ENCODE measurements around the gene ZNF805. TPM values are rescaled to one million over a fixed set of nuclear protein-coding genes. Genes with fewer than 3 reads are reported as not detected.

Gene ZNF805
- total and polyA plus RNA-seq, 2 of the 13 experiments (the other 11 are each of a cell fraction or from before 2014, with no cell fraction given), result 5.1 to 12.8 TPM

DNA sequence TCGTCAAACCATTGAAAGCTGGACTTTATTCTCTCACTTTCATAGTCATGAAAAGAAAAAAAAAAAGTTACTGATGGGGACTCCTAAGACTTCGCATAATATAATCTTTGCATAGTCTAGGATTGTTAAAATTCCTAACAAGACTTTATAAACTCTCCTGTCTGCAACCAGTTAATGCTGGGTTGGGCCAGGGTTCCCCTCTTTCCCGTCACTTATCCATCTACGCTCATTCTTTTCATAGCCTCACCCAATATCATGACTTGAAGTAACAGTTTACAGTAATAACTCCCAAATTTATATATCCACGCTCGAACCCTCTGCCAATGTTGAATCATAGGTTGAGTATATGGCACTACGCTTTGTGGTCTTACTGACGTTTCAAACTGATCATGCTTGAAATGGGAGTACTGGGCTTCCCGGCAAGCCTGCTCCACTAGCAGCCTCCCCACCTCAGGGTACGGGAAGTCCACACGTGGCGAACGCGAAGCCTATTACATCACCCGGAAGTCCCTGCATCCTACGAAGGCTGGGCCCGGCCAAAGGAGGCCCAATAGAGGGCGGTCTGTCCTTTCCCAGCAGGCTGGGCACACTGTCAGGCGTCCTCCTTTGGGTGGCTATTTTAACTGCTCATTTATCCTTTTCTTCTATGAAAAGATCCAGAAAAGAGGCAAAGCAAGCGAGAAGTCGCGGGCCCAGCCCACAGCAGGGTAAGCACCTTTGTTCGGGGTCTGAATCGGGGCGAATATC, 39.2 kb downstream of the ZNF805 start (continued):
- TF ChIP-seq HMGXB3 (CRISPR knock-in tag; IDR thresholded peaks at IDR 0.05; ENCODE audit: borderline replicate concordance), result peak; percentile 64
- TF ChIP-seq, protein P1, sequence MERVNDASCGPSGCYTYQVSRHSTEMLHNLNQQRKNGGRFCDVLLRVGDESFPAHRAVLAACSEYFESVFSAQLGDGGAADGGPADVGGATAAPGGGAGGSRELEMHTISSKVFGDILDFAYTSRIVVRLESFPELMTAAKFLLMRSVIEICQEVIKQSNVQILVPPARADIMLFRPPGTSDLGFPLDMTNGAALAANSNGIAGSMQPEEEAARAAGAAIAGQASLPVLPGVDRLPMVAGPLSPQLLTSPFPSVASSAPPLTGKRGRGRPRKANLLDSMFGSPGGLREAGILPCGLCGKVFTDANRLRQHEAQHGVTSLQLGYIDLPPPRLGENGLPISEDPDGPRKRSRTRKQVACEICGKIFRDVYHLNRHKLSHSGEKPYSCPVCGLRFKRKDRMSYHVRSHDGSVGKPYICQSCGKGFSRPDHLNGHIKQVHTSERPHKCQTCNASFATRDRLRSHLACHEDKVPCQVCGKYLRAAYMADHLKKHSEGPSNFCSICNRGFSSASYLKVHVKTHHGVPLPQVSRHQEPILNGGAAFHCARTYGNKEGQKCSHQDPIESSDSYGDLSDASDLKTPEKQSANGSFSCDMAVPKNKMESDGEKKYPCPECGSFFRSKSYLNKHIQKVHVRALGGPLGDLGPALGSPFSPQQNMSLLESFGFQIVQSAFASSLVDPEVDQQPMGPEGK (CRISPR knock-in tag; IDR thresholded peaks at IDR 0.05), result peak; percentile 81
- peak; percentile 80 for TF ChIP-seq AHR (CRISPR knock-in tag; IDR thresholded peaks at IDR 0.05)
- TF ChIP-seq RXRB (CRISPR knock-in tag; IDR thresholded peaks at IDR 0.05; ENCODE audit: borderline replicate concordance), result peak; percentile 81
- peak; percentile 9 for TF ChIP-seq TBL1XR1 (IDR thresholded peaks at IDR 0.05; ENCODE audit: borderline replicate concordance, low read length, partially characterized antibody)
- 0 out of 2 replicates have a peak, but pooled peaks have one; percentile 16 for TF ChIP-seq CBFB (CRISPR knock-in tag; IDR thresholded peaks at IDR 0.05)
- no peak for TF ChIP-seq ZNF224 (CRISPR knock-in tag; IDR thresholded peaks at IDR 0.05)
- no peak for TF ChIP-seq GPBP1L1 (CRISPR knock-in tag; IDR thresholded peaks at IDR 0.05)
- no peak for TF ChIP-seq HIC2 (CRISPR knock-in tag; IDR thresholded peaks at IDR 0.05; ENCODE audit: low read depth)
- TF ChIP-seq FOXJ3 (CRISPR knock-in tag; IDR thresholded peaks at IDR 0.05; ENCODE audit: borderline replicate concordance), result no peak; the same call in 1 of the 2 replicates
- no peak for TF ChIP-seq DPF2 (CRISPR knock-in tag; IDR thresholded peaks at IDR 0.05; ENCODE audit: borderline replicate concordance, low read depth)
- TF ChIP-seq, protein P2, sequence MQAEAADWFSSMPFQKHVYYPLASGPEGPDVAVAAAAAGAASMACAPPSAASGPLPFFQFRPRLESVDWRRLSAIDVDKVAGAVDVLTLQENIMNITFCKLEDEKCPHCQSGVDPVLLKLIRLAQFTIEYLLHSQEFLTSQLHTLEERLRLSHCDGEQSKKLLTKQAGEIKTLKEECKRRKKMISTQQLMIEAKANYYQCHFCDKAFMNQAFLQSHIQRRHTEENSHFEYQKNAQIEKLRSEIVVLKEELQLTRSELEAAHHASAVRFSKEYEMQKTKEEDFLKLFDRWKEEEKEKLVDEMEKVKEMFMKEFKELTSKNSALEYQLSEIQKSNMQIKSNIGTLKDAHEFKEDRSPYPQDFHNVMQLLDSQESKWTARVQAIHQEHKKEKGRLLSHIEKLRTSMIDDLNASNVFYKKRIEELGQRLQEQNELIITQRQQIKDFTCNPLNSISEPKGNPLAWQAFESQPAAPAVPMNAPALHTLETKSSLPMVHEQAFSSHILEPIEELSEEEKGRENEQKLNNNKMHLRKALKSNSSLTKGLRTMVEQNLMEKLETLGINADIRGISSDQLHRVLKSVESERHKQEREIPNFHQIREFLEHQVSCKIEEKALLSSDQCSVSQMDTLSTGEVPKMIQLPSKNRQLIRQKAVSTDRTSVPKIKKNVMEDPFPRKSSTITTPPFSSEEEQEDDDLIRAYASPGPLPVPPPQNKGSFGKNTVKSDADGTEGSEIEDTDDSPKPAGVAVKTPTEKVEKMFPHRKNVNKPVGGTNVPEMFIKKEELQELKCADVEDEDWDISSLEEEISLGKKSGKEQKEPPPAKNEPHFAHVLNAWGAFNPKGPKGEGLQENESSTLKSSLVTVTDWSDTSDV (CRISPR knock-in tag; IDR thresholded peaks at IDR 0.05), result no peak
- TF ChIP-seq THRA (CRISPR knock-in tag; IDR thresholded peaks at IDR 0.05; ENCODE audit: borderline replicate concordance), result peak; percentile 81
- peak; percentile 11; the same call in 1 of the 2 replicates for TF ChIP-seq RAD21 (CRISPR knock-in tag; IDR thresholded peaks at IDR 0.05)

Data from HepG2 (cell line).